Measurements from ENCODE around the gene ZNF74.

Gene ZNF74

DNA sequence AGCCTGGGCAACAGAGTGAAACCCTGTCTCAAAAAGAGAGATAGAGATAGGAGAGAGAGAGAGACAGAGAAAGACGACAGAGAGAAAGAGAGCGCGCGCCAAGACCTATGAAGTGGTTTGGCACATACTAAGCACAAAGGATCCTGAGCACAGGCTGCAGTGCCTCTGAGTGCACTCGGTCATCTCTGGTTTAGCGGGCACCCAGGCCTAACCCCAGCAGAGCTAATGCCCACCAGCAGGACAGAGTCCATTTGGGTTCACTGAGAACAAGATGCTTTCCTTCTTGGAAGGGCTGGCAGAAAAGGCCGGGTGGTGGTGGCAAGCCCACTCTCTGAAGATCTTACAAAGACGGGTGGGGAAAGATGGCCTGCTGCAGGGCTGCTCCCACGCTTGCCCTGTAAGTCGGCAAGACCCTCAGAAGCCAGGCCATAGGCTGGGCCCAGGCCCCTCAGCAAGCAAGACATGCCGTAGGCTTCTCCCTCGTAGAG, 40.4 kb downstream of the ZNF74 start:
- no peak for DNase-seq

DNA sequence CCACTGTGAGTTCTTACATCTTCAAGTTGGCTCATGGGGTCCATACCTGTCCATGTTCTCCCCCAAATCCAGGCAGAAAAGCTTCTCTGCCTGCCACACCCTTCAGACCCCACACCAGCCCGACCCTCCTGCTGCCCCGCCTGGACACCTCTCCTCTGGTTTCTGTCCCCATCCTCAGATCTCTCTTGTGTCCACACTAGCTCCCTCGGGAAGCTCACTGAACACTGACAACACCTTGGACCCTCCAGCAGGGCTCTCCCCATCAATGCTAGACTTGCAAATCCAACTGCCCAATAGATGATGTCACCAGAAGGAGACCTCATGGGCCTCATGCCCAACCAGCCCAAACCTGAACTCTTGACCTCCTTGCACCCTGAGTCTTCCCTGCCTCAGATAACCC, 40.8 kb downstream of the ZNF74 start:
- DNase-seq, result no peak

DNA sequence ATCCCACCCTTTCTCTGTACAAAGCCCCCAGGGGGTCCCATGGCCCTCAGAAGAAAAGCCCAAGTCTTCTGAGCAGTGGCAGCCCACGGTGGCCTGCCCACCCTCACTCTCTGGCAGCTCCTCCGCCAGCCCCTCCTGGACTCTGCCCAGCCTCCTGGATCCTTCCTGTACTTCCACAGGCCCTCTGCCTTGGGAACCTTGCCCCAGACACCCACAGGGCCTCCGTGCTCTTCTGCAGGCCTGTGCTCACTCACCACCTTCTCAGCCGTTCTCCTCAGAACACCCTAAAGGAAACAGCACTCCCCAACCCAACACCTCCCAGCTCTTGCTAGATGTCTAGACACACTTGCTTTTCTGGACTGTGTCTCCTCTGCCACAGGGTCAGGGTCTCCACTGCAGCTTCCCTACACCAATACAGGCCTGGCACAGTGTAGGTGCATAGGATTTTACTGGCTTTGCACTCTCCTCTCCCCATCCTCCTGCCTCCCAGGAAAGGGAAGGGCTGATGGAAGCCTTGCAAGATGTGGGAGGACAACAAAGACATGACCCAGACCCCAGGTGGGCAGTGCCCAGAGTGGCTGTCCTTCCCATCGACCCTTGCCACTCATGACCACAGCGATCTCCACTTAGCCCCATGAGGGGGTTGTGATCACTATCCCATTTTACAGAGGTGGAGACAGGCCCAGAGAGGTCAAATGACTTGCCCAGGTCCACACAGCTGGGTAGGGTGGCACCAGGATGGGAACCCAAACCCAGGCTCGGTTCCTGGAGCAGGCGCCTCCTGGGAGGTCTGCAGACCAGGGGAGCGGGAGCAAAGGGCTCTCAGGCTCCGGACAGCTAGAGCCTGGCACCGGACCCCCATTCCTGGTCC, 41.7 kb downstream of the ZNF74 start:
- DNase-seq, result no peak

DNA sequence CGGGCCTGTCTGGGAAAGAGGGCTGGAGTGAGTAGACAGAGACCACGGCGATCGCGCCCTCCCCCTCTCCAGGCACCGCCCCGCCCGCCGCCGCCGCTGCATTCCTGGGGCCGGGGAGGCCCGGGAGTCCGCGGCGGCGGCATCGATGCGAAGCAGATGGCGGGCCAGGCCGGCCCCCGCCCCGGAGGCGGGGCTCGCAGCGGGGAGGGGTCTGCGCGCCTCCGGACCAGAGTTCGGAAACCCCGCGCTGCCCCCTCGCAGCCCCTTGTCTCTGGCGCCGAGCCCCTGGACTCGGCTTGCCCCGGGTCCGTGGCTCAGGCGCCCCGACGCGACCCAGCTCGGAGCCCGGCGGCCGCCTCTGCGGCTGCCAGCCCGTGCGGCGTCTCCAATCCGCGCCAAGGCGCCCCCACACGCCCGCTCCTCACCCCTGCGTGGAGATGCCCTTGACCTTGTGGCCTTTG, 42.4 kb downstream of the ZNF74 start:
- DNase-seq, result no peak

DNA sequence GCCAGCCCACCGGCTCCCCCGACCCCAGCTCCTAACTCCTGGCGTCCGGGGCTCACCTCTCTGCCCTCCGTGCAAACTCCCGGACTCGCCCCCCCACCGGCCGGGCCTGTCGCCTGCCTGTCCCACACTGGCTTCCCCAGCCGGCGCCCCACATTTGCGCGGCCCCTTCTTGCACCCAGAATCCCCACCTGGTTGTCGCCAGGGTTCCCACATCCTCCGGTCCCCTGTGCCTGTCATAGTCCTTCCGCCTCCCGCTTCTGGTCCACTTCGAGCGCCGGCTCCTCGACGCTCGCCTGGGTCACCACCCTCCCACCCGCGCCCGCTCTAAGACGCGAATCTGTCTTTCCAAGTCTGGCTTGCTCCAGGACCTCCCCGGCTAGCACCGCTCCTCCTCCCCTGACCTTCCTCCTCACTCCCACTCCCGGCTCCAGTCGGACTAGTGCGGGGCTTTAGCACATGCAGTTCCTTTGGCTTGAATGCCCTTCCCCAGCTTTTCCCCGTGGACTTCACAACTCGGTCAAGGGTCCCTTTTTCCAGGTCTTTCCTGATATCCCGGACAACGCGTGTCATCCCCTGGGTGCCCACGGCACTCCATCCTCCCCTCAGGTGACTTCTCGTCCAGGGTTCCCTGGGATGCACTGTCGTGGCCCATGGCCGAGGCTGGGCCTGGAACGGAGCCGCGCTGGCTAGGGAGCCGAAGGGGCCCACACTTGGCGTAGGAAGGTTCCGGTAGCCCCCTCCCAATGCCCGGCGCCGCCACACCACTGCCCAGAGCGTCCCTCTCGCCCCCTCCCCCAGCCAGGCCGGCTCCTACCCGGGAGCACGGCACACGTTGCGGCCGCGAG, 43.0 kb downstream of the ZNF74 start:
- DNase-seq, result no peak

DNA sequence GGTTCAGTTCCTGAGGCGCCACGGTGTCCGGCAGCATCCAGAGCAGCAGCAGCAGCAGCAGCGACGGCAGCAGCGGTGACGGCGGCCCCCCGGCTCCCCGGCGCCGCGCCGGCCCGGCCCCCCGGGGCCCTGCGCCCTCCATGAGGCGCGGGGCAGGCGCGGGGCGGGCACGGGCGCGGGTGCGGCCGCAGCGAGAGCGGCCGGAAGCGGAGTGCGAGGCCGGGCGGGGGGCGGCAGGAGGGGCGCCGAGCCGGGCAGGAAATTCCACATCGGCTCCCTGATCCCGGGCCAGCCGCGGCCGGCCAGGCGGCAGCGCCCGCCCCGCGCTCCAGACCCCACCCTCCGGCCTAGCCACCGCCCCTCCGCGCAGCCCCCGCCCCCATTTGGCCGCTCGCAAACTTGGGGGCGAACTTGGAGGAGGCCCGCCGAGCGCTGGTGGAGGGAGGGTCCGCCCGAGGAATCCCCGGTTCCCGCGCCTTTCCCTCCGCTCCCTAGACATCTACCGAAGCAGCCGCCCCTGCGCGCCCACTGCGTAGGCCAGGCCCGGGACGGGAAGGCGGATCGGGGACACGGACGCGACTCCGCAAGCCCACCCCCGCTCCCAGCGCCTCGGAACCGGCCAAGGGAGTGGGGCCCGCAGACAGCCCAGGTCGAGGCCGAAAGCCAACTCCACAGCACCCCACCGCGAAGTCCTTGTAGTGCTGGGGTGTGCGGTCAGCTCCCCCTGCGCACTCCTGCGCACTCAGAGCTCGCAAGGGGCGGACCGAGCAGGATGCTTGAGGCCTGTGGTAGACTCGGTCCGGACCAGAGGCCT, 43.9 kb downstream of the ZNF74 start, which contains the start of gene SCARF2:
Gene SCARF2 (minus strand): TSS at position 213 of the 814 bp plus-strand sequence. CDS start 71 bp downstream, at position 142.
- DNase-seq, result no peak

DNA sequence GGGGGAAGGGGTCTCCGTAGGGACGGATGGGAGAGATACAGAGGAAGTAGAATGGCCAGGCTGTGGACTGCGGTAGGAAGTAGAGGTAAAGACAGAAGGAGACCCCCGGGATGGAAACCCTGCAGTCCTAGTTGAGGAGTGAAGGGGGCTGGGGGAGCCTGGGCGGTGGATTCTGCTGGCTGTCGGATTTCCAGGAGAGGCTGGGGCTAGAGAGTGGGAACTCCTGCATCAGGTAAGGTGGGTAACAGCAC, 44.4 kb downstream of the ZNF74 start:
- DNase-seq, result no peak

DNA sequence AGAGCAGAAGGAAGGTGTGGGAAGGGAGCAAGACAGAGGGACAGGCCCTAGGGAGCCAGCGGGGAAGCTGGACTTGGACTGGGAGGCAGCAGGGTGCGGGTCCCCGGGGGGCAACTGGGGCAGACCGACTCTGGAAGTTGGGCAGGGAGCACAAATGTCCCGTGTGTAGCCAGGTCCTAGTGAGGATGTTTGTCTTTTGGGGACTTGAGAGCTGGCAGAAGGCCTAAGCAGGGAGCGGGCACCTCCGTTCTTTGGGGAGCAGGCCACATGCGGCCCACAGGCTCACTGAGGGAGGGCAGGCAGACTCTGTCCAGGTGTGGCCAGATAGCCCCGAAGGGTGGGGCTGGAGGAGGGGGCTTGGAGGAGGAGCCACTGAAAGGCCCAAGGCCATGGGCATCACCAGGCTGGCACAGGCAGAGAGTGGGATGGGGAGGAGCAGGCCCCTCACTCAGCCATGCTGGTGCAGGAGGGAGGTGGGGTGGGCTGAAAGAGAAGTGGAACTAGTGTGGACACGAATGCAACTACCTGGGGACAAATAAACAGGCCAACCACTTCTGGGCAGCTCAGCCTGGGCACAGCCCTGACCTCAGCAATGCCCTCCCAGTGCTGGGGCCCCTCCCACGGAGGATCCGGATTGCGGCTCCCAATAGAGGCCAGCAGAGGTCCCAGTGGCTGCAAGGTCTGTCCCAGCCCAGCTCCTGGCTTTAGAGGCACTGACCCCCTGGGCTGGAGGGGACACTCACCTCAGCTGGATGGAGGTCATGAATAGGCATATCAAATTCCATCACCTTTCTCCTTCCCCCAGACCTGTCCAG, 44.9 kb downstream of the ZNF74 start:
- no peak for DNase-seq

DNA sequence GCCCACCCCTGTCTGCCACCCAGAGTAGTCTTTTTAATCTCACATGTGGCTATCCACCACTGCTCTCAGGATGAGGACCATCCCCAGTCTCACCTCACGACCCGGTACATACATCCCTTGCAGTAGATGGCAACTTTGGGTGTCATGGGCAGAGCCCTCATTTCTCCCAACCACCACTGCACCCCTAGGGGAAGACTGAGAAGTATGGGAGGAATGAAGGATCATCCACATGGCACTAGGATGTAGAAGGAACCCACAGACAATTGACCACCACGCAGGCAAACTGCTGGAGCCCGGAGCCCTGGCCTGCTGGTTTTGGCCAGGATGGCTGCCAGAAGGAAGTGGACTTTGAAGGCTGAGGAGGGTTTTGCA, 45.6 kb downstream of the ZNF74 start:
- no peak for DNase-seq

DNA sequence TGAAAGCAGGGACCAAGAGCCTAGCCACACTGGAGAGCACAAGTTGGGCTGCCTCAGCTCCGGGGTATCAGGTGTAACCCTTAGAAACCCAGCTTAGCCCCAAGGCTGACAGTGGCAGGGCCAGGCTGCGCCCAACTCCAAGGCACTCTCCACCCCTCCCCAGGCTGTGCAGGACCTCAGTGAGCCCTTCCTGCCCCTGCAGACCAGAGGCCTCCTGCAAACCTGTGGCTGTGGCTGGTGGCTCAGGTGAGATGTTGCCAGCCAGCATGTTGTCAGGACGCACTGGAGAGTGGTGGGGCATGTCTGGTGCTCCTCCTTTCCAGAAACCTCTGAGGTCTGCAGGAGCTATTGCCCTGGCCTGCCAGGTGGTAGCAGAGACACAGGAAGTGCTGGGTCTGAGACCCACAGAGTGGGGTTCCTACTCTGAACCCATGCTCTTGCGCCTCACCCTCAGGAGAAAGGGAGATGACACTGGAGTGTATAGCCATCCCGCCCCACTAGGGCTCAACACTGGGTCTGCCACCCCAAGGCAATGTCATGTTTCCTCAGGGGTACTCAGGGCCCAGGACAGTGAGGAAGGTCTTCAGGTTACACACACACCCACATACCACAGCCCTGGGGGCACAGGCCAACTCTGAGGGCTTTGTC, 46.1 kb downstream of the ZNF74 start:
- DNase-seq, result no peak

DNA sequence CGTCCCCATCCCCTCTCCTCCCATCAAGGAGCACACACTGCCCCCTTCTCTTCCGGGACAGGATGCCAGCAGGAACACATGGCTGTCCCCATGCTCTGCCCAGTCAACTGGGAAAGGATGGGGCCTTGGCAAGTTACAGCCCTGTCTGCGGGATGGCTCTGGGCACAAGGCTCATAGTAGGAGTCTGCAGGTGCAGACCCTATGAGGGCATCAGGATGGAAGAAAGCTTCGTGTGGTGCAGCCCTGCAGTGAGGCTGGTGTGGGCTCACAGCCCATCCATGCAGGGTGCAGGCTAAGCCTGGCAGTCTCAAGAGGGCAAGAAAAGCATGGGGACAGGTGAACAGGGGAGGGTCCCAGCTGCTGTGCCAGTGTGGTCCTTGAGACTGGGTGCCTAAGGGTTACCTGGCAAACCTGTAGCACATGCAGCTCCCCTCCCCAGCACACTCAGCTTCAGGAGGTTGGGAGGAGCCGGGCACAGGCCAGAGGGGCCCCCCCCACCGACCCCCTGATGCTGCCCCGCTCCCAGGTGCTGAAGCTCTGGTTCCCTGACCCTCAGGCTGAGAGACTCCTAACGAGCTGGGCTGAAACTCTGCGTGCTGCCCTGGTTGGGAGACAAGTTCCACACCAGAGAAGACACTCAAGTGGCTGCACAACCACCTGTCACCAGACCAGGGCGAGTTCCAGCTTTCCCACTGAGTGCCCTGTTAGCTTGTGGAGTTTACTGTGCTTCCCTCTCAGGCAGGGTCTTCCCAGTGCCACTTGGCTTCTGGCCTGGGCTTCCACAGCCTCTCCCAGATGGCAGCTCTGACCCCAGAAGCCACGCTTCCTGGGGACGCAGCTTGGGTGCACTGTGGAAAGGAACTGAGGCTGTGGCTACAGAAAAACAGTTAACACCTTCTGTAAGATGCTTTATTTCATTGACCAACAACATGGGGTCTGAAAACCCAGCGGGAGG, 47.0 kb downstream of the ZNF74 start:
- no peak for DNase-seq

DNA sequence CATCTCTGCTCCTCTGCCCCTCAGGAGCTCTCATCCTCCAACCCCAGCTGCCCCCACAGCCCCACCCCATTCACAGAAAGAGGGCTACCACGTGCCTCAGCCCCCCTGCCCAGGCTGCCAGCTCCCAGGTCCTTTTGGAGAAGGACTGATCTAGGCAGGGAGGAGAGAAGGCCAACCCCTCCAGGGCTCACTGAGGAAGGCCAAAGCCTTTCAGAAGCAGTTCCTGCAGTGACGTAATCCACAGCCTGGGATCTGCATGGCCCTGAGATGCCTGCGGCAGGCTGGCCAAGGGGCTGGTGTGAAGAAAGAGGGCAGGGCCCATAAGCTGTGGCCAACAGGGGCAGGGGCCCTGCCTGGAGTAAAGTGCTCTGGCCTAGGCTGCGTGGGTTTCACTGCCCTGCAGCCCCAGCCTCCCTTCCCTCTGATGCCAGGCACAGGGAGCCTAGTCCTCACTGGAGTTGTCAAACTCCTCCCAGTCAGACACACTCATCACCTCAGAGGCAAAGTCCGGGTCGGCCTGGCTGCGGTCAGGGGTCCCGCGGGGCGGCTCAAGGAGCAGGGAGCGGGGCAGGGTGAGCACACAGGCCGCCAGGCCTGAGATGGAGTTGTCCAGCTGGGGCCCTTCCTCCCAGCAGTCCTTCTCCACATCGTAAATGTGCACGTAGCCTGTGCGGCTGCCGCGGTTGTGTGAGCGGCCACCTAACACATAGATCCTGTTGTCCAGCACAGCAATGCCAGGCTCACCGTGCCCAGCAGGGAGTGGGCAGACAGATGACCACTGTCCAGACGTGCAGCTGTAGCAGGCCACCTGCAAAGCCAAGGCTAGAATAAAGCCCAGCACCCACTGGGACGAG, 47.9 kb downstream of the ZNF74 start:
- DNase-seq, result no peak

DNA sequence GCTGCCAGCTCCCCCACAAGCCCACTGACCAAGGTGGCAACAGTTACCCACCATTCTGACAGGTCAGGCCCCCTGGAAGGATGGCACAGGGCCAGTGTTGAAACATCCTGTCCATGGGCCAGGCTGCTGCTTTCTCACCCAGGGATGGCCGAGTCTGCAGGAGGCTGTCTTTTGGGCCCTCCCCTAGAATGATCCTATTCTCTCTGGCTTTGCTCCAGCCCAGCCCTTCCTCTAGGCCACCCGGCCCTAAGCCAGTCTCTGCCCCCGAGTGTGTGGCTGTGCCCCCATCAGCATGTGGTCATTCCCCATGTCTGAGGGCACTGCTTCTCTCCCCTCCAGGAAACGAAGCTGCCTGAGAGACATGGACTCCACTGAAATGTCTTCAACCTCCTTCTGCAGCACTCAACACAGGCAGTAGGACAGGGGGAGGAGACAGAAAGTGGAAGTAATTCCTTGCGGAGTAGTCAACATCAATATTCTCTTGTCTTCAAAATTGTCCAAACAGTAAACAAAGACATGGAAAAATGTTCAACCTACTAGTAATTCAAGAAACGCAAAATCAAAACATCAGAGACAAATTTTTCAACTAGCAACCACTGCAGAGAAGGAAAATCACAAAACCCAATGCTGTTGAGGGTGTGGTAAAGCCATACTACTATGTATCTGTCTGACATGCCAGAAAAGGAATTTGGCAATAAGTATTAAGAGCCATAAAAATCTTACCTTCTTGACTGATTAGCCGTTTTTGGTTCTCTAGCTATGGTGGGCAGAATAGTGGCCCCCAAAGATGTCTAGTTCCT, 48.7 kb downstream of the ZNF74 start:
- DNase-seq, result no peak

DNA sequence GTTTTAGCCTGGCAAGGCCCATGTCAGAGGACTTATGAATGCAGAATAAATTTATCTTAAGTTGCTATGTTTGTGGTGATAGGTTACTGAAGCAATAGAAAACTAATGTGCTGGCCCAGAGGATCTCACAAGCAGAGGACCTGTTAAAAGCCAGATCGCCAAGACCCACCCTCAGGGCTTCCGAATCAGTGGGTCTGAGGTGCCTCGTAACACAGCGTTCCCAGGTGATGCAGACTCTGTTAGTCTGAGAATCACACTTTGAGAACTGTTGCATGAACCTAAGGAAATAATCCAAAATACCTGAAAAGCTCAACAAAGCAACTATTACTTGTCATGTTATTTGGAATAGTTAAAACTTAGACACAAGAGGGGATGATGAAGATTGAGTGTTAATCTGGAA, 50.4 kb downstream of the ZNF74 start:
- no peak for DNase-seq

DNA sequence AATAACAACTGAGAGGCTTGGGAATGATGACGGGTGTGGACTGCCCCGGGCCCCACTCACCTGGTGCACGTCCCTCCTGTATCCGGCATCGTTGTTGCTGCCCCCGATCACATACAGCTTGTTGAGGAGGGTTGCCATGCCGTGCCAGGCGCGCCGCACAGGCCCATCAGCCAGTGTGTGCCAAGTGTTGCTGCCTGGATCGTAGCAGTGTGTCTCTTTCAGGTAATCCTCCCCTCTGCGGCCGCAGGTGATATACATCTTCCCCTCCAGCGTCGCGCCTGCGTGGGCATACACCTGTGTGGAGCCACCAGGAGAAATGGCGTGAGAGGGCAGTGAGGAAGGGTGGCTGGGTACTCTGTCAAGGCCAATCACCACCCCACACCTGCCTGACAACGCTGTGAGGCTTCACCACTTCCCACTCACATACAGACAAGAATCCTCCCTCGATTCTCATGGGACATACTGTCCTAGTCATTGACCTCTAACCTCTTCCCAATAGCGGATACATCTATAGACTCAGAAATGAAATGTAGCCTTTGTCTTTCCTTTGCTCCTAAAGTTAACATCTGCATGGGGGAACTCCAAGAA, 52.5 kb downstream of the ZNF74 start:
- DNase-seq, result no peak

DNA sequence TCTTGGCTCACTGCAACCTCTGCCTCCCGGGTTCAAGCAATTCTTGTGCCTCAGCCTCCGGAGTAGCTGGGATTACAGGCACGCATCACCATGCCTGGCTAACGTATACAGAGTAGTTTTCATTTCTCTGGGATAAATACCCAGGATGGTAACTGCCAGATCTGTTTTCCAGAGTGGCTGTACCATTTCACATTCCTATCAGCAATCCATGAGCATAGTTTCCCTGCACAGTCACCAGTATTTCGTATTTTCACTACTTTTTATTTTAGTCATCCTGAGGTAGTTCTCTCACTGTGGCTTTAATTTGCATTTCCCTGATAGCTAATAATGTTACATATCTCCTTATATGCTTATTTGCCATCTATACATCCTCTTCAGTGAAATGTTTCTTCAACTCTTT, 54.7 kb downstream of the ZNF74 start:
- no peak for DNase-seq

DNA sequence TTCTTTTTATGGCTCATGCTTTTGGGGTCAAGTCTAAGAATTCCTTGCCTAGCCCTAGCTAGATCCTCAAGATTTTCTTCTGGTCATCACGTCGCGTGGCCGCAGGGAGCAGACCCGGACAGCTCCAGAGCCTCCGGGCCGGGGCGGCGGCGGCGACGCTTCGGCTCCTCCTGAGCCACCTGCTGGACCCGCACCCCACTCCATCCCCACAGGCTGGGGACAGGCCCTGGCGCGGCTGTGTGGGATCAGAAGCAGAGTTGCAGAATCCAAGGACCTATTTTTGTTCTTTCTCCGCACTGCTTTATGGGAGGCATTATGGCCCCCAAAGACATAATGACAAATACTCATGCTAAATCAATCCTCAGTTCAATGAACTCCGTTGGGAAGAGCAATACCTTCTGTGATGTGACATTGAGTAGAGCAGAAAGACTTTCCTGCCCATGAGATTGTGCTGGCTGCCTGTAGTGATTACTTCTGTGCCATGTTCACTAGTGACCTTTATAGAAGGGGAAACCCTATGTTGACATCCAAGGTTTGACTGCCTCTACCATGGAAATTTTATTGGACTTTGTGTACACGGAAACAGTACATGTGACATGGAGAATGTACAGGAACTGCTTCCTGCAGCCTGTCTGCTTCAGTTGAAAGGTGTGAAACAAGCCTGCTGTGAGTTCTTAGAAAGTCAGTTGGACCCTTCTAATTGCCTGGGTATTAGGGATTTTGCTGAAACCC, 56.0 kb downstream of the ZNF74 start:
- no peak for DNase-seq

DNA sequence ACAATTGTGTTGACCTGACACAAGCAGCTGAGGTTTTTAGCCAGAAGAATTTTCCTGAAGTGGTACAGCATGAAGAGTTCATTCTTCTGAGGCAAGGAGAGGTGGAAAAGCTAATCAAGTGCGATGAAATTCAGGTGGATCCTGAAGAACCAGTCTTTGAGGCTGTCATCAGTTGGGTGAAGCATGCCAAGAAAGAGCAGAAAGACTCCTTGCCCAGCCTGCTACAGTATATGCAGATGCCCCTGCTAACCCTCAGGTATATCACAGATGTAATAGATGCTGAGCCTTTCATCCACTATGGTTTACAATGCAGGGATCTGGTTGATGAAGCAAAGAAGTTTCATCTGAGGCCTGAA, 56.6 kb downstream of the ZNF74 start:
- DNase-seq, result no peak

All from NCI-H510A (cell line).